GM23338 (cell line): ENCODE data around the gene BAG3.

ENCODE experiments used
- CREB1 ChIP-seq: fragments of 250-450 bp; sonication (Bioruptor Pico); IDR thresholded peaks from 2 replicates; pipeline ENCODE4 v1.5.0; 2020; ENCODE audit warnings: low read depth, mild to moderate bottlenecking, moderate library complexity
- CTCF ChIP-seq, 2 experiments: fragments of 200-600 bp in 1 of 2; sonication (generic) in 1 of 2; conservative IDR thresholded peaks; 2 replicates each; pipeline versions ENCODE4 v1.5.1 to v1.6.1; 2016 to 2017; ENCODE audit warnings: antibody characterized with exemption in 2 of 2, low read depth in 2 of 2, mild to moderate bottlenecking in 2 of 2, moderate library complexity in 1 of 2
- ETS1 ChIP-seq: IDR thresholded peaks from 2 replicates; pipeline ENCODE4 v1.6.1; 2016; ENCODE audit warnings: antibody characterized with exemption
- EZH2 ChIP-seq: fragments of 200-600 bp; sonication (generic); IDR thresholded peaks from one replicate; pipeline ENCODE4 v1.8.0; 2017; ENCODE audit warnings: antibody characterized with exemption, mild to moderate bottlenecking, low read depth; ENCODE audit not compliant: unreplicated experiment
- EZH2phosphoT487 ChIP-seq: fragments of 200-600 bp; sonication (generic); IDR thresholded peaks from one replicate; pipeline ENCODE4 v1.8.1; 2018; ENCODE audit warnings: antibody characterized with exemption; ENCODE audit not compliant: unreplicated experiment
- JUNB ChIP-seq: IDR thresholded peaks from one replicate; pipeline ENCODE4 v1.6.1; 2016; ENCODE audit warnings: antibody characterized with exemption; ENCODE audit not compliant: unreplicated experiment
- NANOG ChIP-seq: IDR thresholded peaks from 2 replicates; pipeline ENCODE4 v1.6.1; 2016; ENCODE audit warnings: antibody characterized with exemption, borderline replicate concordance
- POLR2AphosphoS5 ChIP-seq: IDR thresholded peaks from 2 replicates; pipeline ENCODE4 v1.6.1; 2016; ENCODE audit warnings: antibody characterized with exemption, low read depth
- STAT1 ChIP-seq: IDR thresholded peaks from one replicate; pipeline ENCODE4 v1.6.1; 2016; ENCODE audit warnings: antibody characterized with exemption; ENCODE audit not compliant: unreplicated experiment
- ZNF114 ChIP-seq: fragments of 250-450 bp; sonication (Bioruptor Pico); IDR thresholded peaks from 2 replicates; pipeline ENCODE4 v1.5.0; 2020; ENCODE audit warnings: mild to moderate bottlenecking, moderate library complexity
- ZNF331 ChIP-seq: fragments of 250-450 bp; sonication (Bioruptor Pico); IDR thresholded peaks from 2 replicates; pipeline ENCODE4 v1.5.0; 2020; ENCODE audit warnings: low read depth, mild to moderate bottlenecking, moderate library complexity
- TF ChIP-seq, protein P1 (sequence below): IDR thresholded peaks from one replicate; pipeline ENCODE4 v1.6.1; 2018; ENCODE audit warnings: antibody characterized with exemption; ENCODE audit not compliant: unreplicated experiment
- TF ChIP-seq, protein P2 (sequence below): fragments of 250-450 bp; sonication (Bioruptor Pico); IDR thresholded peaks from 2 replicates; pipeline ENCODE4 v1.5.0; 2020; ENCODE audit warnings: mild to moderate bottlenecking, moderate library complexity

DNA sequence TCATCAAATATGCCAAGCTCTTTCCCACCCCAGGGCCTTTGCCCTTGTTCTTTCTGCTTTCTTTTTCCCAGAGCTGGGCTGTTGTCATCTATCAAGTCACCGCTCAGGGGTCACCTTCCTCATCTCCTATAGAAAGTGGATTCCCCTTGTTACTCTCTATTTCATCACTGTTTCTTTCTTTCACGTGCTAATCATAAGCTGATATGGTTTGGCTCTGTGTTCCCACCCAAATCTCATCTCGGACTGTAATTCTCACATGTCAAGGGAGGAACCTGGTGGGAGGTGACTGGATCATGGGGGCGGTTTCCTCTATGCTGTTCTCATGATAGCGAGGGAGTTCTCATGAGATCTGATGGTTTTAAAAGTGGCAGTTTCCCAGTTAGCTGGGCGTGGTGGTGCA lies 37.4 kb upstream of the BAG3 start:
- TF ChIP-seq CTCF (conservative IDR thresholded peaks at IDR 0.05; ENCODE audit: low read depth in 2 of 2) (no peak), POLR2AphosphoS5 (no peak), EZH2phosphoT487 (no peak), CREB1 (CRISPR knock-in tag) (no peak), EZH2 (no peak), JUNB (no peak), NANOG (no peak), ETS1 (no peak), STAT1 (no peak), ZNF331 (CRISPR knock-in tag) (no peak), ZNF114 (CRISPR knock-in tag) (no peak)
- TF ChIP-seq, protein P1, sequence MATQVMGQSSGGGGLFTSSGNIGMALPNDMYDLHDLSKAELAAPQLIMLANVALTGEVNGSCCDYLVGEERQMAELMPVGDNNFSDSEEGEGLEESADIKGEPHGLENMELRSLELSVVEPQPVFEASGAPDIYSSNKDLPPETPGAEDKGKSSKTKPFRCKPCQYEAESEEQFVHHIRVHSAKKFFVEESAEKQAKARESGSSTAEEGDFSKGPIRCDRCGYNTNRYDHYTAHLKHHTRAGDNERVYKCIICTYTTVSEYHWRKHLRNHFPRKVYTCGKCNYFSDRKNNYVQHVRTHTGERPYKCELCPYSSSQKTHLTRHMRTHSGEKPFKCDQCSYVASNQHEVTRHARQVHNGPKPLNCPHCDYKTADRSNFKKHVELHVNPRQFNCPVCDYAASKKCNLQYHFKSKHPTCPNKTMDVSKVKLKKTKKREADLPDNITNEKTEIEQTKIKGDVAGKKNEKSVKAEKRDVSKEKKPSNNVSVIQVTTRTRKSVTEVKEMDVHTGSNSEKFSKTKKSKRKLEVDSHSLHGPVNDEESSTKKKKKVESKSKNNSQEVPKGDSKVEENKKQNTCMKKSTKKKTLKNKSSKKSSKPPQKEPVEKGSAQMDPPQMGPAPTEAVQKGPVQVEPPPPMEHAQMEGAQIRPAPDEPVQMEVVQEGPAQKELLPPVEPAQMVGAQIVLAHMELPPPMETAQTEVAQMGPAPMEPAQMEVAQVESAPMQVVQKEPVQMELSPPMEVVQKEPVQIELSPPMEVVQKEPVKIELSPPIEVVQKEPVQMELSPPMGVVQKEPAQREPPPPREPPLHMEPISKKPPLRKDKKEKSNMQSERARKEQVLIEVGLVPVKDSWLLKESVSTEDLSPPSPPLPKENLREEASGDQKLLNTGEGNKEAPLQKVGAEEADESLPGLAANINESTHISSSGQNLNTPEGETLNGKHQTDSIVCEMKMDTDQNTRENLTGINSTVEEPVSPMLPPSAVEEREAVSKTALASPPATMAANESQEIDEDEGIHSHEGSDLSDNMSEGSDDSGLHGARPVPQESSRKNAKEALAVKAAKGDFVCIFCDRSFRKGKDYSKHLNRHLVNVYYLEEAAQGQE = no peak
- TF ChIP-seq, protein P2, sequence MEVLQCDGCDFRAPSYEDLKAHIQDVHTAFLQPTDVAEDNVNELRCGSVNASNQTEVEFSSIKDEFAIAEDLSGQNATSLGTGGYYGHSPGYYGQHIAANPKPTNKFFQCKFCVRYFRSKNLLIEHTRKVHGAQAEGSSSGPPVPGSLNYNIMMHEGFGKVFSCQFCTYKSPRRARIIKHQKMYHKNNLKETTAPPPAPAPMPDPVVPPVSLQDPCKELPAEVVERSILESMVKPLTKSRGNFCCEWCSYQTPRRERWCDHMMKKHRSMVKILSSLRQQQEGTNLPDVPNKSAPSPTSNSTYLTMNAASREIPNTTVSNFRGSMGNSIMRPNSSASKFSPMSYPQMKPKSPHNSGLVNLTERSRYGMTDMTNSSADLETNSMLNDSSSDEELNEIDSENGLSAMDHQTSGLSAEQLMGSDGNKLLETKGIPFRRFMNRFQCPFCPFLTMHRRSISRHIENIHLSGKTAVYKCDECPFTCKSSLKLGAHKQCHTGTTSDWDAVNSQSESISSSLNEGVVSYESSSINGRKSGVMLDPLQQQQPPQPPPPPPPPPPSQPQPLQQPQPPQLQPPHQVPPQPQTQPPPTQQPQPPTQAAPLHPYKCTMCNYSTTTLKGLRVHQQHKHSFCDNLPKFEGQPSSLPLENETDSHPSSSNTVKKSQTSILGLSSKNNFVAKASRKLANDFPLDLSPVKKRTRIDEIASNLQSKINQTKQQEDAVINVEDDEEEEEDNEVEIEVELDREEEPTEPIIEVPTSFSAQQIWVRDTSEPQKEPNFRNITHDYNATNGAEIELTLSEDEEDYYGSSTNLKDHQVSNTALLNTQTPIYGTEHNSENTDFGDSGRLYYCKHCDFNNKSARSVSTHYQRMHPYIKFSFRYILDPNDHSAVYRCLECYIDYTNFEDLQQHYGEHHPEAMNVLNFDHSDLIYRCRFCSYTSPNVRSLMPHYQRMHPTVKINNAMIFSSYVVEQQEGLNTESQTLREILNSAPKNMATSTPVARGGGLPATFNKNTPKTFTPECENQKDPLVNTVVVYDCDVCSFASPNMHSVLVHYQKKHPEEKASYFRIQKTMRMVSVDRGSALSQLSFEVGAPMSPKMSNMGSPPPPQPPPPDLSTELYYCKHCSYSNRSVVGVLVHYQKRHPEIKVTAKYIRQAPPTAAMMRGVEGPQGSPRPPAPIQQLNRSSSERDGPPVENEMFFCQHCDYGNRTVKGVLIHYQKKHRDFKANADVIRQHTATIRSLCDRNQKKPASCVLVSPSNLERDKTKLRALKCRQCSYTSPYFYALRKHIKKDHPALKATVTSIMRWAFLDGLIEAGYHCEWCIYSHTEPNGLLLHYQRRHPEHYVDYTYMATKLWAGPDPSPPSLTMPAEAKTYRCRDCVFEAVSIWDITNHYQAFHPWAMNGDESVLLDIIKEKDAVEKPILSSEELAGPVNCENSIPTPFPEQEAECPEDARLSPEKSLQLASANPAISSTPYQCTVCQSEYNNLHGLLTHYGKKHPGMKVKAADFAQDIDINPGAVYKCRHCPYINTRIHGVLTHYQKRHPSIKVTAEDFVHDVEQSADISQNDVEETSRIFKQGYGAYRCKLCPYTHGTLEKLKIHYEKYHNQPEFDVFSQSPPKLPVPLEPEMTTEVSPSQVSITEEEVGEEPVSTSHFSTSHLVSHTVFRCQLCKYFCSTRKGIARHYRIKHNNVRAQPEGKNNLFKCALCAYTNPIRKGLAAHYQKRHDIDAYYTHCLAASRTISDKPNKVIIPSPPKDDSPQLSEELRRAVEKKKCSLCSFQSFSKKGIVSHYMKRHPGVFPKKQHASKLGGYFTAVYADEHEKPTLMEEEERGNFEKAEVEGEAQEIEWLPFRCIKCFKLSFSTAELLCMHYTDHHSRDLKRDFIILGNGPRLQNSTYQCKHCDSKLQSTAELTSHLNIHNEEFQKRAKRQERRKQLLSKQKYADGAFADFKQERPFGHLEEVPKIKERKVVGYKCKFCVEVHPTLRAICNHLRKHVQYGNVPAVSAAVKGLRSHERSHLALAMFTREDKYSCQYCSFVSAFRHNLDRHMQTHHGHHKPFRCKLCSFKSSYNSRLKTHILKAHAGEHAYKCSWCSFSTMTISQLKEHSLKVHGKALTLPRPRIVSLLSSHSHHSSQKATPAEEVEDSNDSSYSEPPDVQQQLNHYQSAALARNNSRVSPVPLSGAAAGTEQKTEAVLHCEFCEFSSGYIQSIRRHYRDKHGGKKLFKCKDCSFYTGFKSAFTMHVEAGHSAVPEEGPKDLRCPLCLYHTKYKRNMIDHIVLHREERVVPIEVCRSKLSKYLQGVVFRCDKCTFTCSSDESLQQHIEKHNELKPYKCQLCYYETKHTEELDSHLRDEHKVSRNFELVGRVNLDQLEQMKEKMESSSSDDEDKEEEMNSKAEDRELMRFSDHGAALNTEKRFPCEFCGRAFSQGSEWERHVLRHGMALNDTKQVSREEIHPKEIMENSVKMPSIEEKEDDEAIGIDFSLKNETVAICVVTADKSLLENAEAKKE (CRISPR knock-in tag) = no peak
